Retinal pigment epithelial cell (primary cell): ENCODE results near the gene NCOA1.

ENCODE experiments used
- DNase-seq: peaks from one replicate; pipeline ENCODE4 v3.0.0-alpha.2; 2010; ENCODE audit warnings: low read depth
- H3K4me3 ChIP-seq: 2 replicates; pipeline ENCODE4 v1.5.1; 2011; ENCODE audit warnings: mild to moderate bottlenecking, low read length, control low read depth, moderate library complexity
- CTCF ChIP-seq: conservative IDR thresholded peaks from 2 replicates; pipeline ENCODE4 v1.5.1; 2011; ENCODE audit warnings: low read depth, low read length, control low read depth, inconsistent platforms

The NCOA1 gene

GRCh38 chr2:24762518-24762917 is 271.5 kb downstream of the NCOA1 start:
- TF ChIP-seq CTCF: no peak
- no peak overlapping the region for H3K4me3 ChIP-seq
- no peak for DNase-seq

- DNase-seq: no peak
These were observed 272.8 kb downstream of the NCOA1 start for GRCh38 chr2:24763843-24764242.

GRCh38 chr2:24766609-24767008 is 275.6 kb downstream of the NCOA1 start:
- DNase-seq: no peak
- TF ChIP-seq CTCF: no peak
- no peak overlapping the region for H3K4me3 ChIP-seq

More at GRCh38 chr2:24763843-24764242, 272.8 kb downstream of the NCOA1 start:
- TF ChIP-seq CTCF: no peak
- H3K4me3 ChIP-seq: no peak overlapping the region

DNA sequence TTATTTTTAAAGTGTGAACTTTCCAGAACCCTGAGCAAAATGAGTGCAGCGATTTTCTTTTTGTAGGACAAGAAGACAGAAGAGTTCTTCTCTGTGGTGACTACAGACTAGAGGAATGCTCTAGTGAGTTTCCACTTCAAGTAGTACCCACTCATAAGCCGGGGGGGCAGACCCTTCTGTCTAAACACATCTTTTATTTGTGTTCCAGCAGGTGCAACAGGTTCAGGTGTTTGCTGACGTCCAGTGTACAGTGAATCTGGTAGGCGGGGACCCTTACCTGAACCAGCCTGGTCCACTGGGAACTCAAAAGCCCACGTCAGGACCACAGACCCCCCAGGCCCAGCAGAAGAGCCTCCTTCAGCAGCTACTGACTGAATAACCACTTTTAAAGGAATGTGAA is 277.0 kb downstream of the NCOA1 start:
- TF ChIP-seq CTCF: no peak
- no peak overlapping the region for H3K4me3 ChIP-seq
- no peak for DNase-seq

DNA sequence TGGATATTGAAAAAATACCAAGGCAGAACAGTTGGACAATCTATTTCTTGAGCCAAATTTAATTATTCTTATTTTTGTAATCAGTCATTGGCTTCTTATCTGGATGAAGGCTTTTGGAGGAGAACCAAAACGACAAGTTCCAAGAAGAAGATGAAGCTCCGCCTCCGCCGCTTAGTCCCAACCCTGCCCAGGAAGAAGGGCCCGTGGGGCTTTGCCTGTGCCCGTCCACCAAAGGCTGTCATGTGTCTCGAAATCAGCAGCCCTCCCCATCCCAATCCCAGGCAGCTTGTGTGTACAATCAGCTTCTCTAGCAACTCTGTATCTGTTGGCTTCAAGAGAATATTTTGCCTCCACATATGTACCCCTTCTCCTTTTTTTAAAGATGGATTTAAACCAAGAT is 277.5 kb downstream of the NCOA1 start:
- no peak for TF ChIP-seq CTCF
- no peak overlapping the region for H3K4me3 ChIP-seq
- no peak for DNase-seq

- no peak for DNase-seq
- H3K4me3 ChIP-seq: no peak overlapping the region
- no peak for TF ChIP-seq CTCF
These were observed 280.0 kb downstream of the NCOA1 start for GRCh38 chr2:24771061-24771460.

DNA sequence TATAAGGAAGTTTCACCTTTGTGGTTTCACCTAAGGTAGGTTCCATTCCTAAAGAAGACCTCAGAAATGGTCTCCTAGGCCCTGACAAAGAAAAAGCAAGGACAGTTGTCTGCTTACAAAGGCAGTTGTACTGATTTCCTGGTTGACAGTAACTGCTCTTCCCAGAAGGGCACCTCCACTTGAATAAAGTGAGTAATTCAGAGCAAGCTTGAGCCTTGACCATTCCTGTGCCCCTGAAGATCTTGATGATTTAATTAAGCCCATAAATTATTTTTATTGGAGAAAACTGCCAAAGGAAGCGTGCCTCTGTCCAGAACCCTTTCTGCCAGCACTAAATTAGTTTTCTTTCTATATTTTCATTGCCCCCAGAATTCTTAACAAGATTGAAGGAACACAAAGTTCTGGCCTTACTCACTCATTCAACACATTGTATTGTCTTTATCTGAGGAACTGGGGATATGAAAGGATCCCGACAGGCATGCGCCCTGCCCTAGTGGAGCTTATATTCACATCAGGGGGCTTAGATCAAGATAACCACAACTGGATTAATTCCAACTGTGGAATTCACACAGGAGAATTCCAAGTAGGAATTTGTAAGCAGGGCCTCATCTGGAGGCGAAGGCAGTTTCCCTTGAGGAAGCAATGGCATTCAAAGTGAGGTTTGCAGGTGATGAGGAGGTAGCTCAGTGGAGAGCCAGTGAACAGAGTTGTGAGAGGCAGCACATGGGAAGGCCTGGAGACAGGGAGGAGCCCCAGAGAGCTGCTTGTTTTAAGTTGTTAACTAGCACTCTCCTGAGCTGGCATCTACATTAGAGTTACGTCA is 280.9 kb downstream of the NCOA1 start:
- no peak for DNase-seq
- H3K4me3 ChIP-seq: no peak overlapping the region
- TF ChIP-seq CTCF: no peak
